ENCODE results near the gene TIAL1. TPM values are rescaled to one million over a fixed set of nuclear protein-coding genes. Genes with fewer than 3 reads are reported as not detected.

TIAL1 gene
- polyA plus RNA-seq, 3 donors = 6.7 to 118 (median 7.2) TPM

GRCh38 chr10:119523895-119524719 lies 72.7 kb downstream of the TIAL1 start:
- no peaks in the 10 kb centered on the region for H3K9me3 ChIP-seq (replicated peaks in 1 of 2; ENCODE audit: control insufficient read depth in 1 of 2, insufficient read depth in 1 of 2, low read length in 2 of 2)
- no peak for TF ChIP-seq CTCF (IDR thresholded peaks at IDR 0.05)
- H2AFZ ChIP-seq (ENCODE audit: insufficient read depth, low read depth, low read length, poor library complexity, severe bottlenecking) = no peak overlapping the region
- no peak overlapping the region for H3K9ac ChIP-seq (ENCODE audit: insufficient read depth, low read length, poor library complexity, severe bottlenecking)
- peaks cover 9% of the 10 kb centered on the region for H3K79me2 ChIP-seq (ENCODE audit: insufficient read depth, low read length)
- H3K4me3 Mint-ChIP-seq = no peak overlapping the region
- intact Hi-C loops (cut with micrococcal nuclease) = no loop called here
- H3K27me3 Mint-ChIP-seq (ENCODE audit: low read depth in 3 of 3) = peaks cover 2% of the 10 kb centered on the region in 3 donors
- peaks cover under 1% of the 10 kb centered on the region for H3K4me1 Mint-ChIP-seq
- H3K9me3 Mint-ChIP-seq = no peaks in the 10 kb centered on the region
- H3K36me3 Mint-ChIP-seq = peaks cover 67 to 91% of the 10 kb centered on the region in 2 donors
- peaks cover 36 to 81% of the 10 kb centered on the region in 2 donors for H3K36me3 ChIP-seq (replicated peaks in 1 of 2; ENCODE audit: control insufficient read depth in 1 of 2, insufficient read depth in 2 of 2, low read length in 2 of 2)
- no peak overlapping the region for H3K27ac ChIP-seq (ENCODE audit: low read depth in 1 of 2, low read length in 2 of 2)
- H3K4me1 ChIP-seq (ENCODE audit: control insufficient read depth in 1 of 2, insufficient read depth in 2 of 2, low read length in 2 of 2) = no peaks in the 10 kb centered on the region
- H3K27me3 ChIP-seq (ENCODE audit: control insufficient read depth in 2 of 2, insufficient read depth in 2 of 2, low read length in 2 of 2) = no peaks in the 10 kb centered on the region
- no peak overlapping the region for H3K4me3 ChIP-seq (replicated peaks in 1 of 3; ENCODE audit: low read depth in 2 of 3, low read length in 3 of 3)
- DNase-seq = no peak
- H4K20me1 ChIP-seq (ENCODE audit: insufficient read depth, low read length) = peaks cover 49% of the 10 kb centered on the region
- WGBS (ENCODE audit: insufficient coverage) = 94% methylated on average over 10 of the region's 19 CpGs
- no peak overlapping the region for H3K4me2 ChIP-seq (replicated peaks; ENCODE audit: extremely low read depth, low read length, poor library complexity, severe bottlenecking)
- H3K27ac Mint-ChIP-seq = peak overlapping the region in 2 of 7 donors; percentile 55

Other genes with a start within 250 kb of the TIAL1 start
- gene RGS10, start 54.2 kb downstream of the TIAL1 start, polyA plus RNA-seq = 10 to 100 TPM; 57.1 to 87.2 (median 75.8) TPM
- 10 to 100 TPM in 1 of 3 donors, 1 to 10 TPM in 2; 1.0 to 10.2 (median 2.8) TPM for gene BAG3, start 54.4 kb upstream of the TIAL1 start, polyA plus RNA-seq
- gene INPP5F, start 129.1 kb upstream of the TIAL1 start, polyA plus RNA-seq = 1 to 10 TPM; 5.1 to 6.9 (median 5.4) TPM

Measured in CD14-positive monocyte (primary cell).